ENCODE measurements around the gene THBS2.
"Not testable (repeated sequence)": the region's sequence is repeated elsewhere in the genome, so short reads cannot be mapped to it uniquely, and the experiment has no call there.

GRCh38 chr6:169298626-169299025 is 45.0 kb upstream of the THBS2 start:
- not testable (repeated sequence) for TF ChIP-seq POLR2A (IDR thresholded peaks at IDR 0.05; ENCODE audit: low read depth, low read length); TAF1 (IDR thresholded peaks at IDR 0.05; ENCODE audit: low read depth, low read length); POLR2AphosphoS5 (IDR thresholded peaks at IDR 0.05; ENCODE audit: low read depth, low read length); SPI1 (IDR thresholded peaks at IDR 0.05; ENCODE audit: low read depth, low read length); POU2F2 (IDR thresholded peaks at IDR 0.05; ENCODE audit: low read depth, low read length); PAX5 (IDR thresholded peaks at IDR 0.05; ENCODE audit: insufficient read depth, low read length, severe bottlenecking)
